ENCODE data around the gene PSMC3.

Gene PSMC3

DNA sequence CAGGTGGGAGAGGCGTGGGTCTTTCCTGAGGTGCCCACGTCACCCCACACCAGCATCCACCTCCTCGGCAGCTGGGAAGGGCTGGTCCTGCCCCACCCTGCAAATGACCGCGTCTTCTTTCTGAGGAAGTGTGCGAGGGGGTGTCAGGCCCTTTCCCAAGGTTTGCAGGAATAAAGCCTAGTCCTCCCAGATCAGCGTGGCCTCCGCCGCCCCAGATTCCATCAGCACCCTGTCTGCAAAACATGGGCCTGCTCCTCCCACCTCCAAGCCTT, 32.3 kb downstream of the PSMC3 start:
- no peak for DNase-seq (ENCODE audit: low read depth)

- peak; percentile 60 for DNase-seq (ENCODE audit: low read depth)
Observed at GRCh38 chr11:47393163-47394049, 32.8 kb downstream of the PSMC3 start.

- no peak for DNase-seq (ENCODE audit: low read depth)
Observed at GRCh38 chr11:47392546-47393162, 33.6 kb downstream of the PSMC3 start.

- no peak for DNase-seq (ENCODE audit: low read depth)
Observed at GRCh38 chr11:47391711-47392432, 34.4 kb downstream of the PSMC3 start.

- no peak for DNase-seq (ENCODE audit: low read depth)
Observed at GRCh38 chr11:47391077-47391583, 35.1 kb downstream of the PSMC3 start.

DNA sequence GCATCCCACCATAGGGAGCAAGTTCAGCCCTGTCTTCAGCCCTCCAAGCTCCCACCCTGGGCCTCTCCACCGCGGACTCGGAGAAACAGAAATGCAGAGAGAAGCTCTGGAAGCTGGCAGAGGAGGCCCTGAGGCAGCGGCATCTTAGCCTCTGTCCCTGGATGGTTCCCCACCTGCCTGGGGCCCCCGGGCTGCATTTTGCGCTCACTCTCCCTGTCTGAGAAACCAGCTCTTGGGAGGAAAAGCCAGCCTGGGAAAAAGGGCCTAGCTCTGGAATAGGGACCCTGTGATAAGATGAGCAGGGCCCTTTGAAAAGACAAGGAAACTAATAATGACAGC, 35.8 kb downstream of the PSMC3 start:
- no peak for DNase-seq (ENCODE audit: low read depth)

DNA sequence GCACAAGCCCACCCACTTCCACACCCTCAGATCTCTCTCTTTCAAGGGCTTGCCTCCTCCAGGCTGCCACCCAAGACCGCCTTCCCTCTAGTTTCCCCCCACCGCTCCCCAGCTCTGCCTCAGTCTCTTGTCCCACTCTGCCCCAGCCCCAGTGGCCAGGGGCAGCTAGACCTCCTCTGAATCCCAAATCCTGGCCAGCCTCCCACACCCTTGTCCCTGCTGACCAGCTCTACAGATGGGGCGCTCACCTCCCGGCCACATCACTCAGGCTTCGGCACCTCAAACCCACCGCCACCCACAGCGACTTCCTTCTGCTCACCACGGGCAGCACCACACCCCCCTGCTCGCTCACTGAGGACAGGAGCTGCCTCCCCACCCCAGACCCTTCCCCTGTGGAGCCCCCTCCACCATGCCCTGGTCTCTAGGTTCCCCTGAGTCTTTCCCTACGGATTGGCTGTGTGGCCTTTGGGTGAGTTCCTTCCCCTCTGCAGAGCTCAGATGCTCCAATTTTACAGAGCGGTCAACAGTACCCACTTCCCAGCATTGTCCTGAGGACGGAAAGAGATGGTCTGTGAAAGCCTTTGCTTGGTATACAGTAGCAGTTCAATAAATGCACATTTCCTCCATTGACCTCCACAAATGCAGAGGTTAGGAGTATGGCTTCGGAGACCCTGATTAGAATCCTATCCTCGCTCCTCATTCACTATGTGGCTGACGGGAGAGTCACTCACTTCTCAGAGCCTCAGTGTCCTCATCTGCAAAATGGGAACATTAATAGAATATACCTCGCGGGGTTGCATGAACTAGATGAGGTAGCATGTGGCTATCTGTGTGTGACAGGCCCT, 36.4 kb downstream of the PSMC3 start:
- no peak for DNase-seq (ENCODE audit: low read depth)

DNA sequence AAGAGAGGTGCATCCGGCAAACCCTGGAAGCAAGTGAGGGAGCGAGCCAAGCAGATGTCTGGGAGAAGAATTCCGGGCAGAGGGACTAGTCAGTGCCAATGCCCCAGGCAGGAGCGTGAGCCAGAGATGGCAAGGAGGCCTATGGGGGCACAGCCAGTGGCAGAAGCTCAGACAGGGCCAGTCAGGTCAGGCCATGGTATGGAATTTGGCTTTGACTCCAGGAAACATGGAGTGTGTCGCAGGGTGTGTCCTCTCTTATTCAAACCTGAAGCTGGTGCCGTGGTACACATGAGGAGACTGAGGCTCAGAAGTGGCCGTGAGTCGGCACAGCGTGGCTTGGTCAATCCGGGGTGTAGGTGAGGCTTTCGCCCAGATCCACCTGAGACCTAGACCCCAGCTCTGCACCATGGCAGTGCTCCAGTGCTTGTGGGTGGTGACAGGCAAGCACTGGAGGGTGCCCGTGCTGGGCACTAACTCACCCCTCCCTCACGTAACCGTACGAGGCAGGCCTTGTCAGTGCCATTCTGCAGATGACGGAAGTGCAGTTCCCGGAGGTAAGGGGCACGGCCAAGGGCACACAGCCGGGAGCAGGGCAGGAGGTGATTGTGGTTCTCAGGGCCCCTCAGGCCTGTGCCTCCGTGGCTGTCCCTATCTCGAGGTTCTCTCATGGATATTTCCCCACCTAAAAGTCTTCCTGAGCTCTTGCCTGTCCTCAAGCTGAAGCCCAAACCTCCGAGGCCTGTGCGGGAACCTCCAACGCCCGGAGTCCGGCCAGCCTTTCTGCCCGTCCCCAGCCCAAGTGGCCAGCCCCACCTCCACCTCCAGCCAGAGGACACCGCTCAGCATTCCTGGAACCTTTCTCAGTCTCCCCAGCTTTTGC, 37.3 kb downstream of the PSMC3 start:
- DNase-seq (ENCODE audit: low read depth) = no peak

- no peak for DNase-seq (ENCODE audit: low read depth)
Observed at GRCh38 chr11:47387944-47388696, 38.1 kb downstream of the PSMC3 start.

GRCh38 chr11:47384498-47384897, 41.7 kb downstream of the PSMC3 start:
- no peak for DNase-seq (ENCODE audit: low read depth)

- DNase-seq (ENCODE audit: low read depth) = no peak
Observed at GRCh38 chr11:47383071-47383470, 43.2 kb downstream of the PSMC3 start.

DNA sequence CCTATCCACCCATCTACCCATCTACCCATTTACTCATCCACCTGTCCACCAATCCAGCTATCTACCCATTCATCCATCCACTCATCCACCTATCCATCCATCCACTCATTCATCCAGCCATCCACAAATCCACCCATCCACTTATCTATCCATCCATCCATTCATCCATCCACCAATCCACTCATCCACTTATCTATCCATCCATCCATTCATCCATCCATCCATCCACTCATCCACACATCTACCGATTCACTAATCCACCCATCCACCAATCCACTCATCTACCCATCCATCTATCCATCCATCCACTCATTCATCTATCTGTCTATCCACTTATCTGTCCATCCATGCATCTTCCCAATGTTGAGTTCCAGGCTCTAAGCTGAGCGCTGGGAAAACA, 46.2 kb downstream of the PSMC3 start:
- DNase-seq (ENCODE audit: low read depth) = no peak

- no peak for DNase-seq (ENCODE audit: low read depth)
Observed at GRCh38 chr11:47379317-47379716, 46.9 kb downstream of the PSMC3 start.

GRCh38 chr11:47378836-47379170, 47.4 kb downstream of the PSMC3 start:
- no peak for DNase-seq (ENCODE audit: low read depth)

DNA sequence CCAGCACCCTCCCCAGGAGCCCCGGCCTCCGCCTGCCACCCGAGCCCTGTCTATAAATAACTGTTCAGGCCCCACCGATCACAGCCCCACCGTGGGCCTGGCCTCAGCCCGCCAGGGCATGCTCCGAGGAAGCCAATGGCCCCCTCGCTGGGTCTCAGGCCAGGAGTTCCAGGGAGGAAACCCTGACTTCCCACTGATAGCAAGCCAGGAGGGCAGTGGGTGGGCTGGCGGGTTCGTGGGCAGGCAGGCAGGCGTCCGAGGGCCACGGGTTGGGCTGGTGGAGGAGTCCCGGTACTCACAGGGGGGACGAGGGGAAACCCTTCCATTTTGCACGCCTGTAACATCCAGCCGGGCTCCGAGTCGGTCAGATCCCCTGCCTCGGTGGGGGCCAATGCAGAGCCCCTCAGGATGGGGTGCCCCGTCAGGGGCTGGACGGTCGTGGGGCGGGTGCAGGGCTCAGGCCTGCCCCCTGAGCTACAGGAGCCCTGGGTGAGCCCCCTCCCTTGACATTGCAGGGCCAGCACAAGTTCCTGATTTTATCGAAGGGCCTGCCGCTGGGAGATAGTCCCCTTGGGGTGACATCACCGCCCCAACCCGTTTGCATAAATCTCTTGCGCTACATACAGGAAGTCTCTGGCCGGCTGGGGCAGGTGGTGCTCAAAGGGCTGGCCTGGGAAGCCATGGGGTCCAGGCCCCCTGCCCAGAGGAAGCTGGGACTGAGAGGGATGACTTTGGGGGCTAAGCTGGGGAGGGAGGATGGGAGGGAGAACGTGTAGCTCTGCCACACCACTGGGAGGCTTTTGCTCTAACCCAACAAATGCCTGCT, 48.0 kb downstream of the PSMC3 start, which contains the start of gene SPI1:
TSS of gene SPI1 (minus strand) at position 538 of the 826 bp plus-strand sequence. CDS start at position 344, 194 bp downstream.
- DNase-seq (ENCODE audit: low read depth) = no peak

DNA sequence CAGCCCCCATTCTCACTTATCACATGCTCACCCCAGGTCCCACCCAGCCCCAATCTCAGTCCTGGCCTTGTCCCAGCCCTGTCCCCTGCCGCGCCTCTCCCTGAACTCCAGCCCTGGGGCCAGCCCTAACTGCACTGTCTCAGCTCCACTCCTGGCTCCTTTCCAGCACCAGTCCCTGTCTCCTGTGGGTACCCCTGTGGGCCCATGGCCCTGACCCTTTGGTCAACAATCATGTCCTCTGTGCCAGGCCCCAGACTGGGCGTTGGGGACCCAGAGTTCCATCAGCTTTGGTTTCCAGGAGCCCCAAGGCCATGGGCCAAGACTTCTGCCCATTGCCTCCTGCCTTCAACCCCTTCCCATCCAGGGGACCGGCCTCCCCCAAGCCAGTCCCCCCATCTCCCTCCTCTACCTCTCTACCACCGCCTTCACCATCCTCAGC, 48.6 kb downstream of the PSMC3 start:
- no peak for DNase-seq (ENCODE audit: low read depth)

DNA sequence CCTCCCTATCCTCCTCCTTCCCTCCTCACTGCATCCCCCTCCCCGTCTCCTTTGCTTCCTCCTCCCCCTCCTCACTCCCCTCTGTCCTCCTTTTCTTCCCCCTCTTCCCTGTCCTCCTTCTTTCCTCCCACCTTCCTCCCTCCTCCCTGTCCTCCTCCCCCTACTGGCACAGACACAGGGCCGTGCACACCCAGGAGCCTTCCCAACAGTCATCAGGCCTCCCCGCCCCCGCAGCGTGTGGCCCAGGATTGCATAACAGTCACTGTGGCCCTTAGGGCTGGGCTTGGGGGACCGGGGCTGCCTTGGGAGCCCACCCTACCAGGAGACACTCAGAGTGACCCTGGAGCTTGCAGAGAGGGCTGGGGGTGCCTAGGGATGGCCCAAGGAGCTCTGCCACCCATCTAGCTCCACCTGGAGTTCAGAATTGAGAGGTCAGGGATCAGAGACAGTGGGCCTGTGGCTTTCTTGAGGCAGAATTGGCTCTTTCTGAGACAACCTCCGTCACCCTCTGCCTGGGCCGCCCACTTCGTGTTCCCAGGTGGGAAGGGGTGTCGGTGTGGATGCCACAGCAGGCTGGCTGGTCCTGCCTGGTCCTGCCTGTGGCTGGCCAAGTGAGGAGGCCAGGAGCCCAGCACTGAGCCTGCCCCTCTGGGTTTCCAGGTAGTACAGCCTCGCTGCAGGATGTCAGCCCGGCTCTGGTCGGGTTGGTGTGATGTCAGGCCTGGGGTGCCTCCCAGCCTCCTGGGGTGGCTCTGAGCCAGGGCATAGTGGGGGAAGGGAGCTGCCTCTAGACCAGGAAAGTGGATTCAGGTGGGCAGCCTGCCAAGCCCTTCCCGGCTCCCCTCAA, 49.5 kb downstream of the PSMC3 start:
- no peak for DNase-seq (ENCODE audit: low read depth)

- DNase-seq (ENCODE audit: low read depth) = no peak
Observed at GRCh38 chr11:47376107-47376524, 50.1 kb downstream of the PSMC3 start.

Data from amniotic epithelial cell (primary cell).